ENCODE data around the gene LSAMP.

LSAMP gene

GRCh38 chr3:115996420-115997108 lies 448.7 kb downstream of the LSAMP start:
- TF ChIP-seq CTCF (IDR thresholded peaks at IDR 0.05; ENCODE audit: insufficient read depth, low read length, poor library complexity, severe bottlenecking), result no peak
- no peak for DNase-seq (ENCODE audit: extremely low read depth, insufficient read length)
- H3K4me3 ChIP-seq (replicated peaks; ENCODE audit: low read depth, low read length), result no peak overlapping the region
- no peaks in the 10 kb centered on the region for H3K27me3 ChIP-seq (replicated peaks; ENCODE audit: control insufficient read depth, insufficient read depth, low read length)
- H3K36me3 ChIP-seq (ENCODE audit: control insufficient read depth, insufficient read depth, low read length), result no peaks in the 10 kb centered on the region

- H3K27me3 ChIP-seq (replicated peaks; ENCODE audit: control insufficient read depth, insufficient read depth, low read length), result no peaks in the 10 kb centered on the region
- H3K4me3 ChIP-seq (replicated peaks; ENCODE audit: low read depth, low read length), result no peak overlapping the region
- no peak for TF ChIP-seq CTCF (IDR thresholded peaks at IDR 0.05; ENCODE audit: insufficient read depth, low read length, poor library complexity, severe bottlenecking)
- no peak for DNase-seq (ENCODE audit: extremely low read depth, insufficient read length)
- H3K36me3 ChIP-seq (ENCODE audit: control insufficient read depth, insufficient read depth, low read length), result no peaks in the 10 kb centered on the region
Observed at GRCh38 chr3:115990669-115991068, 454.6 kb downstream of the LSAMP start.

- no peak for DNase-seq (ENCODE audit: extremely low read depth, insufficient read length)
- no peaks in the 10 kb centered on the region for H3K36me3 ChIP-seq (ENCODE audit: control insufficient read depth, insufficient read depth, low read length)
Observed at GRCh38 chr3:115989684-115990421, 455.4 kb downstream of the LSAMP start.

GRCh38 chr3:115986555-115987207 lies 458.6 kb downstream of the LSAMP start:
- Histone ChIP-seq H3K4me3 (replicated peaks; ENCODE audit: low read depth, low read length) (no peak overlapping the region), H3K27me3 (replicated peaks; ENCODE audit: control insufficient read depth, insufficient read depth, low read length) (no peaks in the 10 kb centered on the region), H3K36me3 (ENCODE audit: control insufficient read depth, insufficient read depth, low read length) (no peaks in the 10 kb centered on the region)
- DNase-seq (ENCODE audit: extremely low read depth, insufficient read length), result no peak
- TF ChIP-seq CTCF (IDR thresholded peaks at IDR 0.05; ENCODE audit: insufficient read depth, low read length, poor library complexity, severe bottlenecking), result peak; percentile 40

More at GRCh38 chr3:115989684-115990421, 455.4 kb downstream of the LSAMP start:
- Histone ChIP-seq H3K27me3 (replicated peaks; ENCODE audit: control insufficient read depth, insufficient read depth, low read length) (no peaks in the 10 kb centered on the region), H3K4me3 (replicated peaks; ENCODE audit: low read depth, low read length) (no peak overlapping the region)
- TF ChIP-seq CTCF (IDR thresholded peaks at IDR 0.05; ENCODE audit: insufficient read depth, low read length, poor library complexity, severe bottlenecking), result no peak

GRCh38 chr3:115982629-115983028 lies 462.7 kb downstream of the LSAMP start:
- H3K36me3 ChIP-seq (ENCODE audit: control insufficient read depth, insufficient read depth, low read length), result no peaks in the 10 kb centered on the region
- DNase-seq (ENCODE audit: extremely low read depth, insufficient read length), result no peak
- H3K27me3 ChIP-seq (replicated peaks; ENCODE audit: control insufficient read depth, insufficient read depth, low read length), result no peaks in the 10 kb centered on the region
- no peak for TF ChIP-seq CTCF (IDR thresholded peaks at IDR 0.05; ENCODE audit: insufficient read depth, low read length, poor library complexity, severe bottlenecking)
- H3K4me3 ChIP-seq (replicated peaks; ENCODE audit: low read depth, low read length), result no peak overlapping the region

Data from GM06990 (cell line).